Stimulated activated CD8-positive, alpha-beta memory T cell treated with anti-CD3 and anti-CD28 coated beads, Interleukin-15, amount 100 ng/mL, for 24 hours (primary cell): Measurements from ENCODE around the gene ENO4.

Experiments used
- DNase-seq: peaks from one replicate; pipeline ENCODE4 v3.0.0-alpha.2; 2020; ENCODE audit warnings: low read depth

ENO4 gene

GRCh38 chr10:116868198-116868676 is 18.9 kb downstream of the ENO4 start:
- no peak for DNase-seq

DNA sequence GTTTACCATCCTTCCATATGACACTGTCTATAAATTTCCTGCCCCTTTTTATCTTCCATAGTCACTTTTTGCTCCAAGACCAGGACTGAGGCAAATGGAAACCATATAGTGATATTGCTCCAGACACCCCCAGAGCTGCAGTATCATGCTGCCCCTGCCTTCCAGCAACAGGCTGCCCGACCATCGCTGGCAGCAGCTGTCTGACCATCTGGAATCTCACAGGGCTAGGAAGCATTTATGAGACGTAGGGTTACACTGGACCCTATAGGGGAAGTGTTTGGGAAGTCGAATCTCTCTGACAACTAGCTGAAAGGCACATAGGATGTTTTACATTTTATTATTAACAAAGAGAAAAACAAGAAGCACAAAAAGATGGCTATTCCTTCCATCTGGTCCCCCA is 19.4 kb downstream of the ENO4 start:
- no peak for DNase-seq

- no peak for DNase-seq
These were observed 21.6 kb downstream of the ENO4 start for GRCh38 chr10:116870949-116871348.

- DNase-seq = no peak
These were observed 23.8 kb downstream of the ENO4 start for GRCh38 chr10:116873134-116873533.

DNA sequence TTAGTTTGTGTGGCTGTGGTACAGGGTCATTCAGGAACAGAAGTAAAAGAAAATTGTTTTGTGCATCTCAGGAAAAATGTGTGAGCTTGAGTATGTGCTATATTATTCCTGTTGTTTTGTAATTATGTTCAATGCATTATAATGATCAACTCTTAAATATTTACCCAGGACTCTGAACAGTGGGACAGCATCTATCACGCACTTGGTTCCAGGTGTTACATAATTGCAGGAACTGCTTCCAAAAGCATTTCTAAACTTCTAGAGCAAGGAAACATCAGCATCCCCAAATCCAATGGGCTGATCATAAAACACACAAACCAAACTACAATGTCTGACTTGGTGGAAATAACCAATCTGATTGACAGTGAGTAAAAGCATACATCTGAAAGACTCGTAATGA is 26.6 kb downstream of the ENO4 start:
- DNase-seq = no peak

DNA sequence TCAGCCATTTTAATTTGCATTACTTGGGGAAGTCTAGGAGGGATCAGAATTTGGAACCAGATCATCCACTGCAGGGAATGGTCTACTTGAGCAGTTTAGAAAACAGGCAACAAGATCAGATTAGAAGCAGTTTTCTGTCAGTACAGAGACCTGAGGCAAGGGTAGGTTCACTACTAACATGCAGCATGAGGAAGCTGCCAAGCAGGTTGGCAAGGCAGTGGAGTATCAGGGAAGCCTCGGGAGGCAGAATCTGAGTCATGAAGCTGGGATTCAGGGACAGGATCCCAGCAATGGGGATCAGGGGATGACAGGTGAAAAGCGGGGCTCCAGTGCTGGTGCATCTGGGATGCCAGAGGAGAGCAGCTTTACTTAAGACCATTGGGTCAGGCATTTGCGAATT is 28.1 kb downstream of the ENO4 start:
- no peak for DNase-seq

DNA sequence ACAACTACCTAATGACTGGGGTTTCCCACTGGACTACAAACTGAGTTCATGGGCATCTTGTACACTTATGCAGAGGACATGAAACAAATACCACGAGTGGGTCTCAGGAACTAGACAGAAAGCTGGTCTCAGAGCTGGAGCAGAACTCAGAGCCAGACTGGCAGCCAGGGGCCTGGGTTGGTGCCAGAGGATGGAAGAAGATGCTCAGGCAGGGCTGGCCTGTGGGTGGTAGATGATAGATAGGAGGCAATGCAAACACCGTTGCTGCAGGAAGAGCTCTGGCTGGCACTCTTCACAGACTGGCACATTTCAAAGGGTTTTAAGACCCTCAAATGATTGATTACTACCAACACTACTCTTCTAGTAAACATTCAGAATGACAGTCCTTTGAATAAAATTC is 28.8 kb downstream of the ENO4 start:
- no peak for DNase-seq

DNA sequence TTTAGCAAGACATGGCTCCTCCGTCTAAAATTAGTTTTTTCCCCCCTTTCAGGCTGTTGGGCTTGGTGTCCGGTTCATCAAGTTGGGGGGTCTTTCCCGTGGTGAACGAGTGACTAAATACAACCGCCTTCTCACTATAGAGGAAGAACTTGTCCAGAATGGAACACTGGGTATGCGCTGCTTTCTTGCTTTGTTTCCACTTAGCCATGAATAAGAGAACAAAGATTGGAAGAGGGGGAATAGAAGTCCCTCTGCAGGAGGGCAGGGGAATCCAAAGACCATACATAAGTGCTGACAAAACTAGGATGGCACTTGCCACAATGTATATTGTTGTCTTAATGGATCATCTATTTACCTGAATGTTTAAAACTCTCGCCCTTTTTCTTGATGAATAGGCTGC is 30.5 kb downstream of the ENO4 start:
- DNase-seq = no peak

DNA sequence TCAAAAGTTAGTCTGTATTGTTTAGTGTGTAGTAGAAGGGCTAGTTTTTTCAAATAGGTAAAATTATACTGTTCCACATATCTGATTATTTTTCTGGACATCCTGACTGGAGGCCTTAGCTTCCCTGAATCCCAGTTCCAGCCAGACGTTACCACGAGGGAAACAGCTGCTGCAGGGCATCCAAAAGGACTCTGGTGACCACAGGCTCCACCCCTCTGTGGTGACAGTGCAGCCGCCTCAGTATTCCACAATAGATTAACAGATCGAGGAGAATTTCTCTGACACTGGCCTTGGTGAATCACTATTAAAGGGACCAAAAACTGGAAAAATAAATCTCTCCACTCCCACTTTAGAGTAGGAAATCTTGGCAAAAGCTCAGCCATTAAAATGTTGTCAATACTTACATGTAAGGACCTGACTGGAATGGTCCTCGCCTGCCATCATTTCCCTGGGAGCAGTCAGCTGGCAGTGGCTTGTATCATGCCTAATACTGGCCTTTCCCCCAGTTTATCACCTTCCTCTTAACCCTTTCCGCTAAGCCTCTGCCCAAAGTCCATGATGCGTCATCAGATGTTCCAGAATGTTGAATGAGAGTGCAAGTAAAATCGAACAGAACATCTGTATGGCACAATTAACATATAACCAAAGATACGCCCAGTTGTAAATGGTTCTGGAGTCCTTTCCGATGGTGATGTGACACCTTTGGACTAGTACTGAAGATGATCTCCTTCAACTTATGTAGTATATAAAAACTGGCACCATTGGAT is 31.6 kb downstream of the ENO4 start:
- DNase-seq = no peak

DNA sequence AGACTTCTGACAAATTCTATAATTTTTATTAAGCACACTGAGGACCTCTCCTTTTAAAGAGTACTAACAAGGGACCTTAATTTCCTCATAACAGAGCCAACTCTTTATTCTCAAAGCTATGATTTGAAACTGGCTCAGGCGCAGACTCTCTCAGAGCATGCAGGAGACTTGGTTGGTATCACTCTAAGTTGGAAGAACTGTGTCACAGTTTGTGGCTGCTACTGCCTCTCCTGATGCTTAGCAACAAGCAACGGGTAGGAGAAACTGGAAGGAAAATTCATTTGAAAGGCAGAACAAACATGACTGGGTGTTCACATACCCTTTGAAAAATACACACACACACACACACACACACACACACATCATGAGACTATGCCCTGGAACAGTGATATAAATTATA is 33.3 kb downstream of the ENO4 start:
- no peak for DNase-seq

- no peak for DNase-seq
These were observed 37.5 kb downstream of the ENO4 start for GRCh38 chr10:116886772-116887171.

- DNase-seq = no peak
These were observed 39.2 kb downstream of the ENO4 start for GRCh38 chr10:116888380-116889055.

- DNase-seq = no peak
These were observed 39.8 kb downstream of the ENO4 start for GRCh38 chr10:116889066-116889465.

DNA sequence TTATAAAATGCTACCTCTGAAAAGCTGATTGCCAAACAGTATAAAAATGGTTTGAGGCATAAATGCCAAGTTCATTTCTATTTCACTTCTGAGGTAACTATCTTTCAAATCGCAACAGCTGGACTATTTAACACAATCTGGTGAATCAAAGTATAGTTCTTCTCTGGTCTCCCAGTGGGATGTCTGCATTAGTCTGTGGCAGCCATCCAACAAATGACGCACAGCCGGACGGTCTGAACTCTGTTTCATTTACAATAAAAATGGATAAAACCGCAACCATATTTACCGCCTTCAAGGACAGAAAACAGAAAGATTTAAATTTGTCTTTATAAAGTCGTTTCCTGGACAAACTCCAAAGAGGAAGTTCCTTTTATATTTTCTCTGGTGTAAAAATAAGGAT is 41.9 kb downstream of the ENO4 start:
- no peak for DNase-seq

- no peak for DNase-seq
These were observed 43.8 kb downstream of the ENO4 start for GRCh38 chr10:116892907-116893685.

DNA sequence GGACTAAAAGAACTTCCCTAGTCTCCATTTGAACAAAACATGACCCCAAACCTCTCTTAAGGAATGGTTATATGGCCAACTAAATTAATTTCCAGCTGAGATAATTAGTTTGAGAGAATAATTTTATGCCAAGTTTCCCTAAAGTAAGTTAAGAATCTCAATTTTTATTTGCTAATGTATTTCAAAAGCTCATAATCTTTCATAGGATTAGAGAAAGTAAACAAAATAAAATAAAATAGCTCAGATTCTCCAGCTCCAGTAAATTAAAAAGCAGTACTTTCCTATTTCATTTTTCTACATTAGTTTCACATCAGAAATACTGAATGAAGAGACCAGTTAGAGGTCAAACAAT is 44.4 kb downstream of the ENO4 start:
- DNase-seq = no peak

DNA sequence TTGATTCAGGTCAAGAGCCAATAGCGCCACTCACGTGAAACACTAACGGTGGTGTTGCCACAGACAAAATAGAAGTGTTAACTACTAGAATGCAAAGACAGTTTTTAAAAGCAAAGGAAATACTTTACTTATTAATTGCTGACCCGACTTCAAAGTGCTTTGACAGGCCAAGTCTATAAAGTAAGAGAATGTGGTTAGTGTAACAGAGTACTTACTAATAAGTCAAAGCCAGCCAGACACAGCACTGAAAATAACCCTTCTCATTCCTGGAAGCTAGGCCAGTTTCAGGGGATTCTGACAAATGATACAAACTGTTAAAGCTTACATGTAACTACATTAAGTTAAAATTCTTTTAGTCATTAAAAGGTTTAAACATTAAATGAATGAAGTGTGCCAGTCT is 50.3 kb downstream of the ENO4 start:
- DNase-seq = no peak

GRCh38 chr10:116905845-116906210 is 56.5 kb downstream of the ENO4 start:
- DNase-seq = no peak

- DNase-seq = no peak
These were observed 58.1 kb downstream of the ENO4 start for GRCh38 chr10:116907245-116907987.

GRCh38 chr10:116909307-116909706 is 60.0 kb downstream of the ENO4 start:
- no peak for DNase-seq

GRCh38 chr10:116910910-116911309 is 61.6 kb downstream of the ENO4 start:
- DNase-seq = no peak

DNA sequence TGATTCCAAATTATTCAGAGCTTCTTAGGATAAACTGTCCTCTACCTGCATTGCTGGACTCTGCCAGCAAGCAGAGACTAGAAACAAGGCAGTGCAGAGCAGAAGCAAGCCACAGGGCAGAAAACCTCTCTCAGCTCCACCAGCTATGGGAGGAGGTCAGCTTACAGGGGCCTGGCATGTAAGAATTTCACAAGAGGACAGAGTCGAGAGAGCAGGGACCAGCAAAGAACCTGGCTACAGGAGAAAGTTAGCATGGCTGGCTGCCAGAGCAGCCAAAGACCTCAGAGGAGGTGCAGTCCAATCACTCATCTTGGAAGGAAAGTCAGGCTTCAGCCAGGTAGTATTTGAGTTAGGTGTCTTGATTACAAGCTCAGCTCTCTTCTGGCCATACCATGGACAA is 62.9 kb downstream of the ENO4 start:
- DNase-seq = no peak
